Fibroblast of skin of scalp (primary cell): ENCODE results near the gene SHMT1.

Experiments used
- DNase-seq: peaks from one replicate; pipeline ENCODE4 v3.0.0-alpha.2; 2013

SHMT1 gene

GRCh38 chr17:18280766-18281371 is 82.5 kb downstream of the SHMT1 start:
- DNase-seq, result no peak

DNA sequence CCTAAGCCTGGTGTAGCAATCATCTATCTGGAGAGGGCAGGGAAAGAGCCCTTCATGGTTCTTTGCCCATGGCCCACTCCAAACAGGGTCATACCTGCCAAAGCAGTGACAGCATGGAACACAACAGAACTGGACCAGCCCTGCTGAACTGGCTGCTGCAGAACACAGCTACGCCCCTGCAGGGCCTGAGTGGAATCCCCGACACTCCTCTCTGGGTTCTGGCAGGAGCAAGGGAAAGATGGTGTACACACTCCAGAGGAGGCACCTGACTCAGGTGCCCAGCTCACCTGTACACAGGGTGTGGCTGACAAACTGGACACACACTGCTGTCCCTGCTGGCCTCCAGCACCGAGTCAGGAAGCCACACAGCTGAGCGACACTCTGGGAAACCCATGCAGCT is 83.1 kb downstream of the SHMT1 start:
- DNase-seq, result no peak

- DNase-seq, result no peak
Observed at GRCh38 chr17:18278867-18279266, 84.5 kb downstream of the SHMT1 start.
